ENCODE data around the gene ZNF99. TPM values are rescaled to one million over a fixed set of nuclear protein-coding genes. Genes with fewer than 3 reads are reported as not detected.
"Not testable (repeated sequence)": the region's sequence is repeated elsewhere in the genome, so short reads cannot be mapped to it uniquely, and the experiment has no call there.

Gene ZNF99
- polyA plus RNA-seq, 3 donors from 2014 or later, result not detected

DNA sequence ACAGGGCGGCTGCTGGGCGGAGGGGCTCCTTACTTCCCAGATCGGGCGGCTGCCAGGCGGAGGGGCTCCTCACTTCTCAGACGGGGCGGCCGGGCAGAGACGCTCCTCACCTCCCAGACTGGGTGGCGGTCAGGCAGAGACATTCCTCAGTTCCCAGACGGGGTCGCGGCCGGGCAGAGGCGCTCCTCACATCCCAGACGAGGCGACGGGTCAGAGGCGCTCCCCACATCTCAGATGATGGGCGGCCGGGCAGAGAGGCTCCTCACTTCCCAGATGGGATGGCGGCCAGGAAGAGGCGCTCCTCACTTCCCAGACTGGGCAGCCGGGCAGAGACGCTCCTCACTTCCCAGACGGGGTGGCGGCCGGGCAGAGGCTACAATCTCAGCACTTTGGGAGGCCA, 80.9 kb downstream of the ZNF99 start:
- H3K36me3 Mint-ChIP-seq; H3K27me3 Mint-ChIP-seq (ENCODE audit: low read depth in 3 of 3); DNase-seq; H3K4me1 Mint-ChIP-seq; H3K4me3 Mint-ChIP-seq; H3K27ac Mint-ChIP-seq: not testable (repeated sequence)
- H3K9me3 Mint-ChIP-seq, result peaks cover 8 to 40% (median 28%) of the 10 kb centered on the region in 6 donors

GRCh38 chr19:22702661-22703060, 81.3 kb downstream of the ZNF99 start:
- H3K27ac Mint-ChIP-seq; H3K27me3 Mint-ChIP-seq (ENCODE audit: low read depth in 3 of 3); H3K4me3 Mint-ChIP-seq; H3K4me1 Mint-ChIP-seq; DNase-seq; H3K36me3 Mint-ChIP-seq: not testable (repeated sequence)
- peaks cover 8 to 43% (median 30%) of the 10 kb centered on the region in 6 donors for H3K9me3 Mint-ChIP-seq

Other genes with a start within 250 kb of the ZNF99 start
- under 1 TPM in 2 of 3 donors, not detected in 1; 0.05 to 0.08 TPM for gene ZNF492, start 149.8 kb downstream of the ZNF99 start, polyA plus RNA-seq
- not detected for gene ZNF723, start 48.1 kb upstream of the ZNF99 start, polyA plus RNA-seq
- not detected for gene ZNF728, start 219.0 kb upstream of the ZNF99 start, polyA plus RNA-seq

Data from immature natural killer cell (primary cell).